B cell (primary cell): ENCODE measurements around the gene BRD9. TPM values are rescaled to one million over a fixed set of nuclear protein-coding genes. Genes with fewer than 3 reads are reported as not detected.

Source experiments
- ATAC-seq: fragments of 200-7000 bp; cut with Tn5 transposase; one replicate; pipeline ENCODE4 v1.10.0; 2021; ENCODE audit warnings: low read depth, mild to moderate bottlenecking, moderate number of reproducible peaks, moderate library complexity
- CTCF ChIA-PET: fragments of 350-600 bp; sonication (Branson Sonifier 250); formaldehyde crosslinking; loops from one replicate; lab custom pipeline; 2021; ENCODE audit warnings: antibody characterized with exemption, inconsistent platforms; lab: Charles Lee
- POLR2A ChIA-PET: fragments of 350-600 bp; sonication (Branson Sonifier 250); formaldehyde crosslinking; loops from one replicate; lab custom pipeline; 2021; ENCODE audit warnings: antibody characterized with exemption; lab: Charles Lee
- DNase-seq: peaks from one replicate; pipeline ENCODE4 v3.0.0; 2013
- H2AFZ ChIP-seq: 2 replicates; pipeline ENCODE4 v1.6.1; 2012; ENCODE audit warnings: mild to moderate bottlenecking, low read depth, low read length; ENCODE audit not compliant: insufficient read depth, poor library complexity, severe bottlenecking
- H3K27ac ChIP-seq, 2 donors: 1 replicate in 1 of 2; 2 replicates in 1 of 2; pipeline ENCODE4 v1.5.1; 2012 to 2013; ENCODE audit warnings: low read length in 2 of 2, mild to moderate bottlenecking in 2 of 2, moderate library complexity in 1 of 2
- H3K27me3 ChIP-seq, 4 experiments: fragments of 200-600 bp in 1 of 4; sonication (generic) in 1 of 4; replicated peaks in 1 of 4; 1 replicate in 2 of 4; 2 replicates in 2 of 4; pipeline versions ENCODE4 v1.6.1 to v1.7.0; 2013 to 2016; ENCODE audit warnings: low read length in 3 of 4, mild to moderate bottlenecking in 2 of 4, mixed read lengths in 1 of 4, moderate library complexity in 1 of 4; ENCODE audit not compliant: insufficient read depth in 4 of 4, control insufficient read depth in 3 of 4; ENCODE audit errors: control extremely low read depth in 1 of 4
- H3K36me3 ChIP-seq, 2 experiments: replicated peaks in 1 of 2; 1 replicate in 1 of 2; 2 replicates in 1 of 2; pipeline versions ENCODE4 v1.6.1 to v1.7.1; 2013; ENCODE audit warnings: low read length in 1 of 2; ENCODE audit not compliant: insufficient read depth in 2 of 2, control insufficient read depth in 1 of 2; ENCODE audit errors: control extremely low read depth in 1 of 2, extremely low read depth in 1 of 2
- H3K4me1 ChIP-seq, 2 donors: fragments of 200-600 bp in 1 of 2; sonication (generic) in 1 of 2; 1 replicate in 1 of 2; 2 replicates in 1 of 2; pipeline versions ENCODE4 v1.5.1 to v1.6.1; 2013 to 2017; ENCODE audit warnings: low read length in 2 of 2; ENCODE audit not compliant: control insufficient read depth in 2 of 2, insufficient read depth in 2 of 2
- H3K4me2 ChIP-seq: replicated peaks from 2 replicates; pipeline ENCODE3; 2012; ENCODE audit warnings: mild to moderate bottlenecking, low read depth, low read length; ENCODE audit not compliant: poor library complexity, severe bottlenecking
- H3K4me3 ChIP-seq, 5 experiments: fragments of 200-600 bp in 1 of 5; sonication (generic) in 1 of 5; 1 replicate in 3 of 5; 2 replicates in 2 of 5; pipeline versions ENCODE4 v1.5.1 to v1.7.0; 2011 to 2016; ENCODE audit warnings: low read length in 4 of 5, mild to moderate bottlenecking in 4 of 5, low read depth in 2 of 5, control low read depth in 1 of 5, moderate library complexity in 1 of 5; ENCODE audit not compliant: insufficient read depth in 1 of 5; ENCODE audit errors: control extremely low read depth in 1 of 5, extremely low read depth in 1 of 5
- H3K79me2 ChIP-seq: fragments of 200-600 bp; sonication (generic); one replicate; pipeline ENCODE4 v1.6.0; 2016; ENCODE audit warnings: low read length; ENCODE audit not compliant: control insufficient read depth, insufficient read depth
- H3K9ac ChIP-seq: fragments of 200-600 bp; sonication (generic); 2 replicates; pipeline ENCODE4 v1.6.1; 2017; ENCODE audit warnings: mild to moderate bottlenecking, low read length, moderate library complexity
- H3K9me3 ChIP-seq, 3 donors: one replicate each; pipeline versions ENCODE4 v1.6.1 to v1.7.1; 2013; ENCODE audit warnings: low read length in 2 of 3; ENCODE audit not compliant: control insufficient read depth in 2 of 3, insufficient read depth in 1 of 3; ENCODE audit errors: control extremely low read depth in 1 of 3
- H4K20me1 ChIP-seq: 2 replicates; pipeline ENCODE4 v1.6.0; 2012; ENCODE audit warnings: mild to moderate bottlenecking, low read length; ENCODE audit not compliant: insufficient read depth, control insufficient read depth, poor library complexity, severe bottlenecking
- H3K27ac Mint-ChIP-seq: one replicate; pipeline ENCODE4 v1.8.0; 2021; ENCODE audit warnings: mixed read lengths
- H3K27me3 Mint-ChIP-seq: one replicate; pipeline ENCODE4 v1.8.0; 2021; ENCODE audit warnings: mixed read lengths
- H3K4me1 Mint-ChIP-seq: one replicate; pipeline ENCODE4 v1.8.0; 2021; ENCODE audit warnings: mixed read lengths
- H3K4me3 Mint-ChIP-seq: one replicate; pipeline ENCODE4 v1.8.0; 2021; ENCODE audit warnings: mixed read lengths
- H3K9me3 Mint-ChIP-seq: one replicate; pipeline ENCODE4 v1.8.0; 2022; ENCODE audit warnings: mixed read lengths; ENCODE audit not compliant: insufficient read depth
- EZH2 ChIP-seq: IDR thresholded peaks from 2 replicates; pipeline ENCODE4 v1.6.1; 2012; ENCODE audit warnings: borderline replicate concordance, low read depth, mild to moderate bottlenecking, moderate library complexity, low read length; ENCODE audit not compliant: insufficient read depth, poor library complexity, severe bottlenecking
- WGBS: methylation state at CpG from one replicate; pipeline ENCODE4 v1.1.5; 2013; ENCODE audit warnings: missing lambda C conversion rate; ENCODE audit not compliant: insufficient coverage; 5-methylcytosine and 5-hydroxymethylcytosine counted together
- intact Hi-C: fragments of 100-400 bp; cut with micrococcal nuclease; formaldehyde crosslinking; loops from one replicate; pipeline ENCODE4 v1.10.0; 2022
- polyA plus RNA-seq: library from polyadenylated mRNA; depleted of rRNA; stranded (reverse); fragments of >200 nt; gene quantifications from 2 replicates; pipeline ENCODE4 v1.2.3, GENCODE V29; 2012
- total RNA-seq, 2 donors: library from RNA; stranded (reverse); fragments of 120-200 nt in 1 of 2; gene quantifications; 1 replicate in 1 of 2; 2 replicates in 1 of 2; pipeline versions ENCODE4 v1.2.3 to v1.2.4, GENCODE V29; 2013 to 2022
- TF ChIP-seq, protein P1 (sequence below): fragments of 200-600 bp; IDR thresholded peaks from one replicate; pipeline ENCODE4 v1.8.0; 2022; ENCODE audit warnings: antibody characterized with exemption, mild to moderate bottlenecking

BRD9 gene
- total and polyA plus RNA-seq, 2 donors (not counting 1 experiment from before 2014, with no cell fraction given) = 28.3 to 68.6 TPM

DNA sequence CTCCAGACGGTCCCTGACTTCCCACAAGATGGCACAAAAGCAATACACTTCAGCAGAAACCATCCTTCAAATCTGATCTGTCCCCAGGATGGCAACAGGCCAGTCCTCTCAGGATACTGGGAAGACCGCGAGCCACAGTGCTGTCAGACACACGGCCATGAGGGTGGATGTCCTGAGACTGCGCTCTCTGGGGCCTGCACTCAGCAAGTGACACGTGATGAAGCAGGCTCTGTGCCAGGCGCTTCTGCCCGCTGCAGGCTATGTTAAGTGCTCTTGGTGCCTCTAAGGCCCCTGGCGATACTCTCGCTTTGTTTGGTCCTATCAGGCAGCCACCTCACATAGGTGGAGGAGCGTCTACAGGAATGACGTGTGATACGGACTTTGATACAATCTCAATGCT, 7.1 kb downstream of the BRD9 start:
- Histone ChIP-seq H4K20me1 (peaks cover 45% of the 10 kb centered on the region), H3K4me3 (no peak overlapping the region), H3K4me1 (no peaks in the 10 kb centered on the region), H2AFZ (no peak overlapping the region), H3K36me3 (peaks cover 3 to 95% of the 10 kb centered on the region in 2 experiments), H3K9ac (no peak overlapping the region), H3K9me3 (peaks cover 0 to 9% (median 0%) of the 10 kb centered on the region in 3 donors), H3K27me3 (no peaks in the 10 kb centered on the region), H3K79me2 (peaks cover 41% of the 10 kb centered on the region), H3K27ac (no peak overlapping the region), H3K4me2 (no peak overlapping the region)
- intact Hi-C loops = no loop called here
- ChIA-PET CTCF (no interaction called here), POLR2A (no interaction called here)
- Mint-ChIP-seq H3K4me3 (no peak overlapping the region), H3K9me3 (no peaks in the 10 kb centered on the region), H3K27ac (no peak overlapping the region), H3K4me1 (peaks cover 5% of the 10 kb centered on the region), H3K27me3 (no peaks in the 10 kb centered on the region)
- 97% methylated on average over 10 of the region's 13 CpGs for WGBS
- ATAC-seq (no peak), DNase-seq (no peak)
- TF ChIP-seq EZH2 = no peak
- TF ChIP-seq, protein P1, sequence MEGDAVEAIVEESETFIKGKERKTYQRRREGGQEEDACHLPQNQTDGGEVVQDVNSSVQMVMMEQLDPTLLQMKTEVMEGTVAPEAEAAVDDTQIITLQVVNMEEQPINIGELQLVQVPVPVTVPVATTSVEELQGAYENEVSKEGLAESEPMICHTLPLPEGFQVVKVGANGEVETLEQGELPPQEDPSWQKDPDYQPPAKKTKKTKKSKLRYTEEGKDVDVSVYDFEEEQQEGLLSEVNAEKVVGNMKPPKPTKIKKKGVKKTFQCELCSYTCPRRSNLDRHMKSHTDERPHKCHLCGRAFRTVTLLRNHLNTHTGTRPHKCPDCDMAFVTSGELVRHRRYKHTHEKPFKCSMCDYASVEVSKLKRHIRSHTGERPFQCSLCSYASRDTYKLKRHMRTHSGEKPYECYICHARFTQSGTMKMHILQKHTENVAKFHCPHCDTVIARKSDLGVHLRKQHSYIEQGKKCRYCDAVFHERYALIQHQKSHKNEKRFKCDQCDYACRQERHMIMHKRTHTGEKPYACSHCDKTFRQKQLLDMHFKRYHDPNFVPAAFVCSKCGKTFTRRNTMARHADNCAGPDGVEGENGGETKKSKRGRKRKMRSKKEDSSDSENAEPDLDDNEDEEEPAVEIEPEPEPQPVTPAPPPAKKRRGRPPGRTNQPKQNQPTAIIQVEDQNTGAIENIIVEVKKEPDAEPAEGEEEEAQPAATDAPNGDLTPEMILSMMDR = no peak

DNA sequence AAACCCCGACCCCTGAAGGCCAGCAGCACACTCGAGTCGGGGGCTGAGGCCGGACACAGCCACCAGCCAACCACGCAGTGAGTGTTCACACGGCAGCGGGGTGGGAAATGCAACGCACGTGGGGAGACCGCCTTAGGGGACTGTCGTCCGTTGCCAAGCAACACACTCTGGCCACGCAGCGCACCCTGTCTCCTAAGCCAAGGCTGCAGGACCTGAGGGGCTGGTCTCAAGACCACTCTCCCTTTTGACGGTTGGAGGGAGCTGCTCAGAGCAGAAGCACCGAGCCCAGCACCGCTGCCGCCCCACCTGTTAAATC, 7.5 kb downstream of the BRD9 start:
- Histone ChIP-seq H3K79me2 (peaks cover 39% of the 10 kb centered on the region), H2AFZ (no peak overlapping the region), H4K20me1 (peaks cover 46% of the 10 kb centered on the region), H3K27ac (no peak overlapping the region), H3K9me3 (peaks cover 0 to 9% (median 0%) of the 10 kb centered on the region in 3 donors), H3K27me3 (no peaks in the 10 kb centered on the region), H3K4me1 (no peaks in the 10 kb centered on the region), H3K4me3 (no peak overlapping the region), H3K4me2 (no peak overlapping the region), H3K9ac (no peak overlapping the region), H3K36me3 (peaks cover 3 to 91% of the 10 kb centered on the region in 2 experiments)
- DNase-seq (no peak), ATAC-seq (no peak)
- Mint-ChIP-seq H3K27me3 (no peaks in the 10 kb centered on the region), H3K4me1 (peaks cover 5% of the 10 kb centered on the region), H3K27ac (no peak overlapping the region), H3K4me3 (no peak overlapping the region), H3K9me3 (no peaks in the 10 kb centered on the region)
- CTCF ChIA-PET = no interaction called here
- POLR2A ChIA-PET = no interaction called here
- intact Hi-C loops = no loop called here
- TF ChIP-seq EZH2 = no peak
- TF ChIP-seq, protein P1 = no peak
- WGBS = 97% methylated on average over 18 of the region's 18 CpGs
